NCI-H510A (cell line): ENCODE data around the gene KCNAB2.
A peak's percentile ranks its signal among the peaks of the same experiment; 100 is the strongest.

Experiments used
- DNase-seq: peaks from one replicate; lab custom pipeline; 2025; lab: John Stamatoyannopoulos, UW

KCNAB2 gene

DNA sequence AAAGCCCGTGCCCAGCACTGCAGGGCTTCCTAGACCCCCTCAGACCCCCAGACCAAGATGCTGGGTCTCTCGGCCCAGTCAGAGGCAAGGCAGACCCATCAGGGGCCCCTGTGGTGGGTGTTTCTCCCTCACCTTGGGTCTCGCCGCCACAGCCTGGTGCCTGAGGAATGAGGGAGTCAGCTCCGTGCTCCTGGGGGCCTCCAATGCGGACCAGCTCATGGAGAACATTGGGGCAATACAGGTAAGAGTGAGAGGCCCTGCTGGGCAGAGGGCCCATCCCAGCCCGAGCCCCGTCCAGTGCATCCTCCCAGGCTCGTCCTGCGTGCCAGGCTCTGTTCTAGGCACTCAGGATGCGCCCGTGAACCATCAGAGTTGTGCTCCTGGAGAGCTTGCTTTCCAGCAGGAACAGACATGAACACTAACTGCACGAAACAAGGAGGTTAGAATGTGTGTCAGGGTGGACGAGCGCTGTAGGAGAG is 51.5 kb downstream of the KCNAB2 start:
- DNase-seq, result no peak

- DNase-seq, result no peak
Observed at GRCh38 chr1:6097824-6098223, 52.1 kb downstream of the KCNAB2 start.

DNA sequence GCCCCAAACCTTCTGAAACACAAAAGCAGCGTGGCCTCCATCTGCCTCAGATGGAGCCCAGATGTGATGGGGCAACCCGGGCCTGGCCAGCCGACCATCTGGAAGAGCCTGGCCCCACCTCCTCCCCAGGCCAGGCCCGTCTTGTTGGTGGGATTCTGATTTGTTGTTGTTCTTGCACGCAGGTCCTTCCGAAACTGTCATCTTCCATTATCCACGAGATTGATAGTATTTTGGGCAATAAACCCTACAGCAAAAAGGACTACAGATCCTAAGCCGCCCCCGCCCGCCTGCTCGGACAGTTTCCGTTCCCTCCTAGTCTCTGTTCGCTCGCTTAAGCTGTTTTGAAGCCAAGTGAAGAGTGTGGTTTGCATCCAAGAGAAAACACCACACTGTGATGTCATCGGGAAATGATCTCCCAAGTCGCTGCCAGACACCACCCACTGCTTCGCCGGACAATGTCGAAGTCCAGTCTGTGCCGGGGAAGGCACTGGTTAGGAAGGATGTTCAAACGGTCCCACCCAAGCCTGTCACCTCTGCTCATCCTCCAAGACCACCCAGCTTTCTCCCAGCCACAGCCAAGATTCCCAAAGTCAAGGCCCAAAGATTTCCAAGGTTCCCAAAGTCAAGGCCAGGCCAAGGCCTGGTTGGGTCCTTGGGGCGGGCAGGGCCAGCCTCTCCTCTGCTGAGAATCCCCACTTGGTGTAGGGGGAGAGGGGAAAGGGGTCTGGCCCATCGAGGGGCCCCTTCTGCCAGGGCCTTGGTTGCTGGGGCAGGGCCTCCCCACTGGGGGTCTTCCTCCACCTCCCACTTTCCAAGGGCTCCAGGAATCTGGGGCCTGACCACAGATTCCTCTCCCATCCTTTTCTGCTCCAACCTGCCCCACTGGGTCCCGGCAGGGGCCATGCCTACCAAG is 52.9 kb downstream of the KCNAB2 start:
- no peak for DNase-seq

- no peak for DNase-seq
Observed at GRCh38 chr1:6099297-6099696, 53.6 kb downstream of the KCNAB2 start.

- no peak for DNase-seq
Observed at GRCh38 chr1:6099787-6100765, 54.4 kb downstream of the KCNAB2 start.

- no peak for DNase-seq
Observed at GRCh38 chr1:6100861-6101783, 55.4 kb downstream of the KCNAB2 start.

- DNase-seq, result no peak
Observed at GRCh38 chr1:6101826-6102531, 56.3 kb downstream of the KCNAB2 start.

DNA sequence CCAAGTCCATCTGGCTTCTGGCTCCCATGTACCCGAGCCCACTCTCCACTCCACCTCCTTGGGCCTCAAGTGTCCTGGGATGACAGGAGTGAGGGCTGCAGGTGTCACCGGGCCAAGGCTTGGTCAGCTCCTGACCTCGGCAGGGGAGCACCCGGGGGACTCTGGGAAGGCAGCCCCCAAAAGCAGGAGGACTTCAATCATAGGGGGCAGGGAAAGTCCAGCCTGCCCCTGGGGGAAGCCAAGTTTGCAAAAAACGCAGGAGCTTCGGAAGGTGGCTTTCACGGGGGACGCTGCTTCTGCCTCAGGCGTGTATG is 56.8 kb downstream of the KCNAB2 start:
- DNase-seq, result no peak

- no peak for DNase-seq
Observed at GRCh38 chr1:6103111-6103853, 57.6 kb downstream of the KCNAB2 start.

DNA sequence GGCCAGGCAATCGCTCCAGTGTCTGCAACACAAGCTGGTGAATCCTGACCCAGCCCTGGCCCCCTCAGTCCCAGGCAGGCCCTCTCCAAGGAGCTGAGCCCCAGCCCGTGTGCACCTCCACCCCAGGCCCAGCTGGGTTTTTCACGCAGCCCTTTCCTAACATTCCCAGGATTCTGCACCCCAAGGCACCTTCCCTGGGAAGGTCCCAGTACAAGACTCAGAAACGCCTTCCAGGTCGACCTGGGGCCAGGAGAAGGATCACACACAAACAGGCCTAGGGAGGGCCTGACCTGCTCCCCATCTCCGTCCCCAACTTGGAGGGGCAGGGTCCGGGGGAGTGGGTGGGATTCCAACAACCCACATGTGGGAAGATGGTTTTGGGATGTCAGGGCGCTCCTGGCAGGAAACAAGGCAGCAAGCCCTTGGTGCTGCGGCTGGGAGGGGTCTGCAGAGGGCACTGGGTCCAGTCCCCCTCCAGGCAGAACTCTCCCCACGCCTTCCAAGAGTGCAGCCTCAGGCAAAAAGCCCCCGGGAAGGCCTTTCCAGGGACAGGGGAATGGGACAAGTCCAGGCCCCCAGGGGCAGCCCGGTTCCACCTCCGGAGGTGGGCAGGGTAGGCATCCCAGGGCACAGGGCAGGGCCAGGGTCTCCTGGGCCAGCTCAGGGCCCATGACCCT is 58.3 kb downstream of the KCNAB2 start:
- no peak for DNase-seq

DNA sequence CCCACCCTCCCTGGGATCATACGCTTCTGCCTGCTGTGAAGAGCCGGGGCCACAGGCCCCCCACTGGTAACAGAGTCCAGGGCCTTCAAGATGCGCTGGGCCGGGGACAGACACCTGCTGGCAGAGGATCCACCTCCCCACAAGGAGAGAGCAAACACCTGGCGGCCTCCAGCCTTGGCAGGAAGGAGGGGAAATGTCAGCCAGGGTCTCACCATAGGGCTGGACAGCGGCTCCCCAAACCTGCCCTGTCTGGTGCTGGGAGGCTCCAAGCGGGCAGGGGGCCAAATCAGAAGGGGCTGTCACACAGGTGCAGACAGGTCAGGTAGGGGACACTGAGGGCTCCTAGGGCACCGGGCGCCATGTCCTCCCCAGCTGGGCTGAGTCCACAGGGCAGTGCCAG is 58.9 kb downstream of the KCNAB2 start:
- no peak for DNase-seq

GRCh38 chr1:6105218-6105679 is 59.6 kb downstream of the KCNAB2 start:
- no peak for DNase-seq

DNA sequence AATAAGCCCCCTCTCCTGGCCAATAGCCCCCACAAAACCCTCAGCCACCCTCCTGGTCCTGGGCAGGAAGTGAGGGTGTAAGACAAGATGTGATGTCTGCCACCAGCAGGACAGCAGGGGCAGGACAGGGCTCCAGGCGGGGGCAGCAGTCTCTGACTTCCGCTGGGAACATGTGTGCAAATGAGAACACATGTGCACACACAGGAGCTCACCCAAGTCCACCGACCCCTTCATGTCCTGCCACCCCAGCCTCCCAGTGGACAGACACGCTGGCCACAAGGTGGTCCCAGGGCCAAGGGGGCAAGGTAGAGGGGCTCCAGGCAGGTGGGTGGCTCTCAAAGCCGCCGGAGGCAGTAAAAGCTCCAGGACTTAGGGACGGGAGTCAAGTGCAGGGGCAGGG is 60.1 kb downstream of the KCNAB2 start:
- DNase-seq, result no peak

DNA sequence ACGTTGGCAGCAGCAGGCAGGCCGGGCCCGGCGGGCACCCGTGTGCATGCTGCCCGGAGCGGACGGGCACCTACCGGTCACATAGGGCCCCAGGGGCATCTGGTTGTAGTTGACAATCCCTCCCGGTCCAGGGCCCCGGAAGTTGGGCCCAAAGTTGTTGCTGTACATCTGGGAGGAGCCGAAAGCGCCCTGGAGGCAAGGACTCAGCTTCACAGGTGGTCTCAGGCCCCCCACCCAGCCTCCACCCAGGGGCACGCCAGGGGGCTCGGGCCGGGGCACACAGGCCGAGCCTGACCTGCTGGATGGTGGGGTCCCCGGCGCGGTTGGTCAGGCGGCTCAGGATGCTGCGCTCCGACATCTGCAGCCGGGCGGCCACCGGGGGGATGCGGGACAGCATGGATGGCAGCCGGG is 60.6 kb downstream of the KCNAB2 start:
- DNase-seq, result no peak

DNA sequence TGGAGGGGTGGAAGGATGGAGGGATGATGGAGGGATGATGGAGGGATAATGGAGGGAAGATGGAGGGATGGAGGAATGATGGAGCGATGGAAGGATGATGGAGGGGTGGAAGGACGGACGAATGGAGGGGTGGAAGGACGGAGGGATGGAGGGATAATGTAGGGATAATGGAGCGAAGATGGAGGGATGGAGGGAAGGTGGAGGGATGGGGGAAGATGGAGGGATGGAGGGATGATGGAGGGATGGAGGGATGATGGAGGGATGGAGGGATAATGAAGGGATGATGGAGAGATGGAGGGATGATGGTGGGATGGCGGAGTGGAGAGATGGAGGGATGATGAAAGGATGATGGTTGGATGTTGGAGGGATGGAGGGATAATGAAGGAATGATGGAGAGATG is 61.3 kb downstream of the KCNAB2 start:
- no peak for DNase-seq

DNA sequence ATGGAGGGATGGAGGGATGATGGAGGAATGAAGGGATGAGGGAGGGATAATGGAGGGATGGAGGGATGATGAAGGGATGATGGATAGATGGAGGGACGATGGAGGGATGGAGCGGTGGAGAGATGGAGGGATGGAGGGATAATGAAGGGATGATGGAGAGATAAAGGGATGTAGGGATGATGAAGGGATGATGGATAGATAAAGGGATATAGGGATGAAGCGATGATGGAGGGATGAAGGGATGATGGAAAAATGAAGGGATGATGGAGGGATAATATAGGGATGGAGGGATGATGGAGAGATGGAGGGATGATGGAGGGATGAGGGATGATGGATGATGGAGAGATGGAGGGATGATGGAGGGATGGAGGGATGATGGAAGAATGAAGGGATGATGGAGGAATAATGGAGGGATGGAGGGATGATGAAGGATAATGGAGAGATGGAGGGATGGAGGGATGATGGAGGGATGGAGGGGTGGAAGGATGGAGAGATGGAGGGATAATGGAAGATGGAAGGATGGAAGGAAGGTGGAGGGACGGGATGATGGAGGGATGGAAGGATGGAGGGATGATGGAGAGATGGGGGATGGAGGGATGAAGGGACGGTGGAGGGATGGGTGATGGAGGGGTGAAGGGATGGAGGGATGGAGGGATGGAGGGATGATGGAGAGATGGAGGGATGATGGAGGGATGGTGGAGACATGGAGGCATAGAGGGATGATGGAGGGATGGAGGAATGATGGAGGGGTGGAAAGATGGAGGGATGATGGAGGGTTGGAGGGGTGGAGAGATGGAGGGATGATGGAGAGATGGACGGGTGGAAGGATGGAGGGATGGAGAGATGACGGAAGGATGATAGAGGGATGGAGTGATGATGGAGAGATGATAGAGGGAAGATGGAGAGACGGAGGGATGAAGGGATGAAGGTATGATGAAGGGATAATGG is 62.0 kb downstream of the KCNAB2 start:
- no peak for DNase-seq

- DNase-seq, result no peak
Observed at GRCh38 chr1:6108476-6108875, 62.8 kb downstream of the KCNAB2 start.

DNA sequence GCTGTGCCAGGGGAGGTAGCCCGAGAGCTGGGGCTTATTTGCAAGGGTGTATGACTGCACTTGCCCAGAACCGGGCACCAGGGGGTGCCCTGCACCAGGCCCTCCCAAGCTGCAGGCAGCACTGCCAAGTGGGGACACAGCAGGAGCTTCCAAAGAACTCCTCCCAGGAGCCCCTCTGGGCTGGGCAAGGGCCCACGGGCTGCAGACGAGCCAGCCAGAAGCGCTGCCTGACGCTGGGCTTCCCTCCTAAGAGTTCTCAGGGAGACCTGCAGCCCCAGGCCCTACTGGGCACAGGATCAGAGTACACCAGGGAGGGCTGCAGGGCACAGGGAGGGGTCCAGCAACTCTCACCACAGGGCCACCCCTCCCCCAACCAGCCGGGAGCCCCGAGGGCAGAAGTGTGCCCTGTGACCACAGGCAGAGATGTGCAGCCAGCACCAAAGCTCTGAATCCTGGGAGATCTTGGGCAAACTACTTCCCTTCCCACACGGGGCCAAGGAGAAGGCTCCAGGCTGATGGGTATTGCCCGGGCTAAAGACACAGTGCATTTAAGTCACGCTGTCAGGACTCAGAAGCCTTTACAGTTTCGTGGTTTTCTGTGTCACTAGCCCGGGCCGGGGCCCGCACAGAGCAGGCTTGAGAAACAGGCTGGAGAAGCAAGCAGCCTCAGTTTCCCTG is 63.4 kb downstream of the KCNAB2 start:
- peak; percentile 78 for DNase-seq
